NCI-H1436 treated with DMSO at 0.1 percent for 48 hours (cell line): ENCODE measurements around the gene ISG15.
"Not testable (repeated sequence)": the region's sequence is repeated elsewhere in the genome, so short reads cannot be mapped to it uniquely, and the experiment has no call there.

ENCODE experiments used
- DNase-seq: peaks from one replicate; lab custom pipeline; 2025; lab: John Stamatoyannopoulos, UW

The ISG15 gene

DNA sequence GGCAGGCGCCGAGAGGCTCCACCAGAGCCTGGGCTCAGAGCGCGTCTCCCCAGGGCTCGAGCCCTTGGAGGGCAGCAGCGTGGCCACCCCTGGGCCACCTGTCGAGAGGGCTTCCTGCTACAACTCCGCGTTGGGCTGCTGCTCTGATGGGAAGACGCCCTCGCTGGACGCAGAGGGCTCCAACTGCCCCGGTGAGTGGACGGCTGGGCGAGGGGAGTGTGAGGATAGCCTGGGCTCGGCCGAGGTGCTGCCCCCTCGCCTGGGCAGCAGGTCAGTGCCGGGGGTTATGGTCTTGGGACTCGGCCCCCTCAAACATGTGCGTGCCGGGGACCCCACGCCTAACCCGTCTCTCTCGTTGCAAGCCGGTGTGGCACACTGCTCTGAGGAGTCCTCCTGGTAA lies 33.5 kb downstream of the ISG15 start:
- no peak for DNase-seq

DNA sequence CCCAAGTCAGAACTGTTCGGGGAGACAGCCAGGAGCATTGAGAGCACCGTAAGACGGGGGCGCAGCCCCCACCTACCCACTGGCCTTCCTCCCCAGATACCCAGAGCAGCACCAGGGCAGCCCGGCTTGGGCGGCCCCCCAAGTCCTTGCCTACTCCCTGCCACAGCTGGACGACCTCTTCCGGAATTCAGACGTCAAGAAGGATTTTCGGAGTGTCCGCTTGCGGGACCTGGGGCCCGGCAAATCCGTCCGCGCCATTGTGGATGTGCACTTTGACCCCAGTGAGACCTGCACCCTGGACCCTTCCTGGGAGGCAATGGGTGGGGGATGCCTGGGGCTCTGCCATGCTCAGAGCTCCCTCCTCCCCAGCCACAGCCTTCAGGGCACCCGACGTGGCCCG lies 34.1 kb downstream of the ISG15 start:
- no peak for DNase-seq

DNA sequence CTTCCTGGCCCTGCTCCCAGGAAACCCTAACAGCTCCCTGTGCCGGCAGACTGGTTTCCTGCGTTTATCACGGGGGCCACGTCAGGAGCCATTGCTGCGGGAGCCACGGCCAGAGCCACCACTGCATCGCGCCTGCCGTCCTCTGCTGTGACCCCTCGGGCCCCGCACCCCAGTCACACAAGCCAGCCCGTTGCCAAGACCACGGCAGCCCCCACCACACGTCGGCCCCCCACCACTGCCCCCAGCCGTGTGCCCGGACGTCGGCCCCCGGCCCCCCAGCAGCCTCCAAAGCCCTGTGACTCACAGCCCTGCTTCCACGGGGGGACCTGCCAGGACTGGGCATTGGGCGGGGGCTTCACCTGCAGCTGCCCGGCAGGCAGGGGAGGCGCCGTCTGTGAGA lies 34.7 kb downstream of the ISG15 start:
- no peak for DNase-seq

DNA sequence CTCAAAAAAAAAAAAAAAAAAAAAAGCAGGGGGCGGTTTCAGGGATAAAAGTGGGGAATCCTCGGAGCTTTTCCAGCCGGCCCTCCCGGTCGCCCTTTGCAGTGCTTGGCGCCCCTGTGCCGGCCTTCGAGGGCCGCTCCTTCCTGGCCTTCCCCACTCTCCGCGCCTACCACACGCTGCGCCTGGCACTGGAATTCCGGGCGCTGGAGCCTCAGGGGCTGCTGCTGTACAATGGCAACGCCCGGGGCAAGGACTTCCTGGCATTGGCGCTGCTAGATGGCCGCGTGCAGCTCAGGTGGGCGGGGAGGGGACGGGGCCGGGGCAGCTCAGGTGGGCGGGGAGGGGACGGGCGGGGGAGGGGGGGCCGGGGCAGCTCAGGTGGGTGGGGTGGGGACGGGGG lies 35.5 kb downstream of the ISG15 start:
- no peak for DNase-seq

DNA sequence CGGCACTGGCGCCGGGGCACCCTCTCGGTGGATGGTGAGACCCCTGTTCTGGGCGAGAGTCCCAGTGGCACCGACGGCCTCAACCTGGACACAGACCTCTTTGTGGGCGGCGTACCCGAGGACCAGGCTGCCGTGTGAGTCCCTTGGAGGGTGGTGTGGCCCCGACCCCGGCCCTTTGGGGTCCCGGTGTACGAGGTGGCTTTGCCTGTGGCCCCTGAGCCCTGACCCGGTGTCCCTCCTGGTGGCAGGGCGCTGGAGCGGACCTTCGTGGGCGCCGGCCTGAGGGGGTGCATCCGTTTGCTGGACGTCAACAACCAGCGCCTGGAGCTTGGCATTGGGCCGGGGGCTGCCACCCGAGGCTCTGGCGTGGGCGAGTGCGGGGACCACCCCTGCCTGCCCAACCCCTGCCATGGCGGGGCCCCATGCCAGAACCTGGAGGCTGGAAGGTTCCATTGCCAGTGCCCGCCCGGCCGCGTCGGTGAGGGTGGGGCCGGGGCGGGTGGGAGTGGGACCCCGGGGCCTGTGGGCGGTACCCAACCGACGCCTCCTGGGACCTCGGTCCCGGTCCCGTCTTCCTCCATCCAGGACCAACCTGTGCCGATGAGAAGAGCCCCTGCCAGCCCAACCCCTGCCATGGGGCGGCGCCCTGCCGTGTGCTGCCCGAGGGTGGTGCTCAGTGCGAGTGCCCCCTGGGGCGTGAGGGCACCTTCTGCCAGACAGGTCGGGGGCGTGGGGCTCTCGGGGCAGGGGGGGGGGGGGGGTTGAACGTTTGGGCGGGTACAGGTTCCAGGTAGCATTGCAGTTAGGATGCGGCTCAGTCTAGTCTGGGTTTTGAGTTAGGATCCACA lies 36.2 kb downstream of the ISG15 start:
- DNase-seq = no peak

DNA sequence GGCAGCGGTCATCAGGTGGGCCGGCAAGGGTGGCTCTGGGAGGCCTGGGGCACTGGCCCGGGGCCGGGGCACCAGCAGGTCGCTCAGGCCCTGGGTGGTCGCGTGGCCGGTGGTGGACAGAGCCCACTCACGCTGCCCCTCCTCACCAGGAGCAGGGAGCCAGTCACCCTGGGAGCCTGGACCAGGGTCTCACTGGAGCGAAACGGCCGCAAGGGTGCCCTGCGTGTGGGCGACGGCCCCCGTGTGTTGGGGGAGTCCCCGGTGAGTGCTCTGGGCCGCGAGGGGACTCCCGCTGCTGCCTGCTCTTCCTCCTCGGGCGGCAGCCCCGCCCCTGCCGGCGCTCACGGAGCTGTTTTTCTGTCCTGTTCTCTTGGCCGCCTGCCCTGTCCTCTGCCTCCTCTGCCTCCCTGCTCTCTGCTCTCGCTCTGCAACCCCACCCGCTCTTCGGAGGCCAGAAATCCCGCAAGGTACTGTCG lies 37.3 kb downstream of the ISG15 start:
- no peak for DNase-seq

DNA sequence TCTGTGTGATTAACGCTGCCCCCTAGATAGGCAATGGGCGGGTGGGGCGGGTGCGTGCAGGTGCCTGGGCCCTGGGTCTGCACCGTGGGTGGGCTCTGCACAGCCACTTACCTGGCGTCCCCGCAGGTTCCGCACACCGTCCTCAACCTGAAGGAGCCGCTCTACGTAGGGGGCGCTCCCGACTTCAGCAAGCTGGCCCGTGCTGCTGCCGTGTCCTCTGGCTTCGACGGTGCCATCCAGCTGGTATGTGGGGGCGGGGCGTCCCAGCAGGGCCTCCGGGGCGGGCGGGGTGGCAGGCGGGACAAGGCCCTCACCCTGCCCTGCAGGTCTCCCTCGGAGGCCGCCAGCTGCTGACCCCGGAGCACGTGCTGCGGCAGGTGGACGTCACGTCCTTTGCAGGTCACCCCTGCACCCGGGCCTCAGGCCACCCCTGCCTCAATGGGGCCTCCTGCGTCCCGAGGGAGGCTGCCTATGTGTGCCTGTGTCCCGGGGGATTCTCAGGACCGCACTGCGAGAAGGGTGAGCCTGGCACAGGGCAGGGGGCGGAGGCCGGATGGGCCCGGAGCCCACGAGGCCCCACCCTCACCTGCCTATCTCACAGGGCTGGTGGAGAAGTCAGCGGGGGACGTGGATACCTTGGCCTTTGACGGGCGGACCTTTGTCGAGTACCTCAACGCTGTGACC lies 38.0 kb downstream of the ISG15 start:
- DNase-seq = no peak

DNA sequence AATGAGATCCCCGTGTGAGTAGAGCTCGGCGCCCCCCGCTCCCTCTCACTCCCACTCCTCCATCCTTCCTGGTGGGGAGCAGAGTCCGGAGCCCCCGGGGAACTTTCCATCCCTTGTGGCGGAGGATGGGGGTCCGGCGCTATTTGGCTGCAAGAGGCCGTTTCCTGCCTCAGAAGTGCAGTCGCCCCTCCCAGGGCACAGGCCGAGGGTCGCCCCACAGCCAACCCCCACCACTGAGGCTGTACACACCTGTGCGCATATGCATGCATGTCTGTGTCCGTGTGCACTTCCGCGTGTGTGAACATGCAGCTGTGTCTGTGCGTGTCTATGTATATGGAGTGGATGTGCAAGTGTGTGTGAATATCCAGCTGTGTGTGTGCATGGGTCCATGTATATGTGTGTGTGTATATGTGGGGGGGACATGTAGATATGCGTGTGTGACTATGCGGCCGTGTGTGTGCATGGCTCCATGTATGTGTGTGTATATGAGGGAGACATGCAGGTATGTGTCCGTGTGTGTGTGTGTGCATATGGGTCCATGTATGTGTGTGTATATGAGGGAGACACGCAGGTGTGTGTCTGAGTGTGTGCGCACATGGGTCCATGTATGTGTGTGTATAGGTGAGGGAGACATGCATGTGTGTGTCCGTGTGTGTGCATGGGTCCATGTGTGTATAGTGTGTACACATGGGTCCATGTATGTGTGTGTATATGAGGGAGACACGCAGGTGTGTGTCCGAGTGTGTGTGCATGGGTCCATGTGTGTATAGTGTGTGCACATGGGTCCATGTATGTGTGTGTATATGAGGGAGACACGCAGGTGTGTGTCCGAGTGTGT lies 38.9 kb downstream of the ISG15 start:
- DNase-seq = no peak

DNA sequence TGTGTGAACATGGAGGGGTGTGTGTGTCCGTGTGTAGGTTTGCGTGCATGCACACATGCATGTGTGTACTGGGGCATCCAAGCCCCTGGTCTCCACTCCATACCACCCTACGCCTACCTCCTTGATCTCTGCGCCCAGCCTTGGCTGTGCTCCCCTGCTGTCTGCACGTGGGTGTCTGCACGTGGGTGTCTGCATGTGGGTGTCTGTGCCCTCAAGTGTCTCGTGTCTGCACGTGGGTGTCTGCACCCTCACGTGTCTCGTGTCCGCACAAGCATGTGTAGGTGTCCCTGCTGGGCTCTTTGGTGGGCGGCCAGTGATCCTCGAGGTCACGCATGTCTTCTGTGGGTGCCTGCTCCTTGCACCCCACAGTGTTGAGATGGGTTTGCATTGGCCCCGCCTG lies 39.7 kb downstream of the ISG15 start:
- DNase-seq = no peak

DNA sequence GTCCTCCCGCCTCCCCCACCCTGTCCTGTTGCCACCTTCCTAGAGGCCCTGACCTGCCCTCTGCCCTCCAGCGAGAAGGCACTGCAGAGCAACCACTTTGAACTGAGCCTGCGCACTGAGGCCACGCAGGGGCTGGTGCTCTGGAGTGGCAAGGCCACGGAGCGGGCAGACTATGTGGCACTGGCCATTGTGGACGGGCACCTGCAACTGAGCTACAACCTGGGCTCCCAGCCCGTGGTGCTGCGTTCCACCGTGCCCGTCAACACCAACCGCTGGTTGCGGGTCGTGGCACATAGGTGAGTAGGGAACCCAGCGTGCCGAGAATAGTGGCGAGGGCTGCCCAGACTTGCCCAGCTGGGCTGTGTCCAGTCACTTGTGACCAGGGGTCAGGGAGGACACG lies 40.4 kb downstream of the ISG15 start:
- DNase-seq = no peak

DNA sequence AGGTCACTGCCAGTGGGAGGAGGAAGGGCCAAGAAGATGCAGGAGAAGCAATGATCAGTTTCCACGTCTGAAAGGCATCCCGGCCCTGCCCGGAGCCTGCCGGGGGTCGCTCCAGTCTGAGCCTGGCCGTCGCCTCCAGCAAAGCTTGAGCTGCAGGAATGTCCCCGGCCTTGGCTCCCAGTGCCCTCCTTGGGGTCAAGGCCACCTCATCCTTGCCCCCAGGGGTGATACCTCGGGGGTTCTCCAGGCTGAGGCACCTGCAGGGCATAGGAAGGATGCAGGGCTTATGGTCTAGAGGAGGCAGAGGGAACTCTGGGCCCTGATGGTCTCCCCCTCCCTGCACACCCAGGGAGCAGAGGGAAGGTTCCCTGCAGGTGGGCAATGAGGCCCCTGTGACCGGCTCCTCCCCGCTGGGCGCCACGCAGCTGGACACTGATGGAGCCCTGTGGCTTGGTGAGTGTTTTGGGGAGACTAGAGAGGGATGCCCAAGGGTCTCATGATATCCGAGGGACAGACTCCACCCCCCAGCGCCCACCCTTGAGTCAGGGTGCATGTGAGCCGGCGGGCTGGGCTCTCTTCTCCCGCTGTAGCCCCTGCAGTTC lies 40.9 kb downstream of the ISG15 start:
- no peak for DNase-seq

DNA sequence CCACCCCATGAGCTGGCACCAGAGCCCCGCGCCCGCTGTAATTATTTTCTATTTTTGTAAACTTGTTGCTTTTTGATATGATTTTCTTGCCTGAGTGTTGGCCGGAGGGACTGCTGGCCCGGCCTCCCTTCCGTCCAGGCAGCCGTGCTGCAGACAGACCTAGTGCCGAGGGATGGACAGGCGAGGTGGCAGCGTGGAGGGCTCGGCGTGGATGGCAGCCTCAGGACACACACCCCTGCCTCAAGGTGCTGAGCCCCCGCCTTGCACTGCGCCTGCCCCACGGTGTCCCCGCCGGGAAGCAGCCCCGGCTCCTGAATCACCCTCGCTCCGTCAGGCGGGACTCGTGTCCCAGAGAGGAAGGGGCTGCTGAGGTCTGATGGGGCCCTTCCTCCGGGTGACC lies 41.7 kb downstream of the ISG15 start:
- no peak for DNase-seq

DNA sequence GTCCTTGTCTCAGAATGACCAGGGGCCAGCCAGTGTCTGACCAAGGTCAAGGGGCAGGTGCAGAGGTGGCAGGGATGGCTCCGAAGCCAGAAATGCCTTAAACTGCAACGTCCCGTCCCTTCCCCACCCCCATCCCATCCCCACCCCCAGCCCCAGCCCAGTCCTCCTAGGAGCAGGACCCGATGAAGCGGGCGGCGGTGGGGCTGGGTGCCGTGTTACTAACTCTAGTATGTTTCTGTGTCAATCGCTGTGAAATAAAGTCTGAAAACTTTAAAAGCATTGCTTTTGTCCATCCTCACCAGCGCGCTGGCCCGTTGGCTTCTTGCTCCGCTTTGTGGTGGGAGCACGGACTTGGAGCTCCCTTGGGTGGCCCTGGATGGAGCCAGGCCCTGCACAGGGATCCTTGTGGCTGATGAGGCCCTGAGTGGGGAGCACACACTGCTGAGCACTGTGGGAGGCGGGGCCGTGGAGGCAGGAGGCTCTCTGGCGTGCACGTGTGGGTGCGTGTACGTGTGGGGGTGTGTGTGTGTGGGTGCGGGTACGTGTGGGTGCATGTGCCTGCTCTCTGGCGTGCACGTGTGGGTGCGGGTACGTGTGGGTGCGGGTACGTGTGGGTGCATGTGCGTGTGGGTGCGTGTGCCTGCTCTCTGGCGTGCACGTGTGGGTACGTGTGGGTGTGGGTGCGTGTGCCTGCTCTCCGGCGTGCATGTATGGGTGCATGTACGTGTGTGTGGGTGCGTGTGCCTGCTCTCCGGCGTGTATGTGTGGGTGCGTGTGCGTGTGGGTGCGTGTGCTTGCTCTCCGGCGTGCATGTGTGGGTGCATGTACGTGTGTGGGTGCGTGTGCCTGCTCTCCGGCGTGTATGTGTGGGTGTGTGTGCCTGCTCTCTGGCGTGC lies 42.8 kb downstream of the ISG15 start:
- DNase-seq = no peak

DNA sequence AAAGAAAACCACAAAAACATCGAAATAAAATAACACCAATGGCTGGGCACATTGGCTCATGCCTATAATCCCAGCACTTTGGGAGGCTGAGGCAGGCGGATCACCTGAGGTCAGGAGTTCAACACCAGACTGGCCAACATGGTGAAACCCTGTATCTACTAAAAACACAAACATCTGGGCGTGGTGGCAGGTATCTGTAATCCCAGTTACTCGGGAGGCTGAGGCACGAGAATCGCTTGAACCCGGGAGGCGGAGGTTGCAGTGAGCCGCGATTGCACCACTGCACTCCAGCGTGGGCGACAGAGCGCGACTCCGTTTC lies 44.4 kb downstream of the ISG15 start:
- not testable (repeated sequence) for DNase-seq

DNA sequence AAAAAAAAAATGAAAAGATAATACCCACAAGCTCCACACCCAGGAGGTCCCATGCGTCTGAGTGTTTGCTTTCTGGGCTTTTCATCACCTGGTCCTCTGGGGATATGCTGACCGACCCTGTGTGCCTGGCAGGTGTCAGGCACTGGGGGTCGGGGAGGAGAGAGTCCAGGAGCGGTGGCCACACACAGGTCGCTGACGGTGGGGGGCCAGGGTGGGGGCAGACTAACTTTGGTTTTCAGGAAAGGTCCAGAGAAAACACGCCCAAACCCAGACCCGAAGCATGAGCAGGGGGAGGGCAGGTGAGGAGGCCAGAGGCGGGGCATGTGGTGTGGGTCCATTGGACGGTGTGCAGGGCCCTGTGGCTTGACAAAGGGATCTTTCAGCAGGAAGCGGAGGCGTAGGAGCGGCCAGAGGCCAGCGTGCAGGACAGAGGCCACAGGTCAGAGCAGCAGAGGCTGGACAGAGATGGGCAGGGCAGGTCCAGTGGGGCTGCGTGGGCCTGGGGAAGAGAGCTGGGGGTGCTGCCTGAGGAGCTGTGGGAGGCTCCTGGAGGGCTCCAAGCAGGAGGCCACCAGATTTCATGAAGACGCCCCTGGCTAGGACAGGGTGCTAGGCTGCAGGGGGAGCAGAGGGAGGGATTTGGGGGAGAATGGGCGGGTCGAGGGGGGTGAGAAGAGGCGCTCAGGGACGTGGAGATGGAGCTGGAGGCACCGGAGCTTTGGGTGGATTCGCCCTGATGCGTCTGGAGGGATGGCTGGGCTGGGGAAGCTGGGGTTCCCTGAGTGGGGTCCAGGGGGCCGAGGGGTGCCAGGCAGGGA lies 45.0 kb downstream of the ISG15 start:
- DNase-seq = no peak

DNA sequence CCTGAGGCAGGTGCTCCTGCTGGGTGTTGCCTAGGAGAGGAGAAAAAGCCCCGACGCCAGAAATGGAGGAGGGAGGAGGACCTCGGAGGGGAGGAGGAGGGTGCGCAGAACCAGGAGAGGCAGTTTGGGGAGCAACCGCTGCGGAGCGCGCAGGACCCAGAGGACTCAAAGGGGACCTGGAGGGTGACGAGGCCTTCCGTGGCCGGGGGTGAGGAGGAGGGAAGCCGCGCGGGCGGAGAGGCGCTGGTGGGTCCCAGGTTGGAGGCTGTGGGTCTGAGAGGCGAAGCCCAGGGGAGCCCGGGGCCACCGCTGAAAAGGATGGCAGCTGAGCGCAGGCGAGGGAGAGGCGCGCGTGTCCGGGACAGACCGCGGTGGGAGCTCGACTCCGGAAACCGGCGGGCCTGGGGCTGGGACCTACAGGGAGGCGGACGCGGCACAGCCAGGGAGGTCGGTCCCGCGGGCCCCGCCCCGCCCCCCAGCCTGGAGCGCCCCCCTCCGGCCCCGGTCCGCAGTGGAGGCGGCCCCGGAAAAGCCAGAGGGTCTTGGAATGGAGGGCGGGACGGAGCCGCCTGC lies 45.7 kb downstream of the ISG15 start:
- DNase-seq = no peak

DNA sequence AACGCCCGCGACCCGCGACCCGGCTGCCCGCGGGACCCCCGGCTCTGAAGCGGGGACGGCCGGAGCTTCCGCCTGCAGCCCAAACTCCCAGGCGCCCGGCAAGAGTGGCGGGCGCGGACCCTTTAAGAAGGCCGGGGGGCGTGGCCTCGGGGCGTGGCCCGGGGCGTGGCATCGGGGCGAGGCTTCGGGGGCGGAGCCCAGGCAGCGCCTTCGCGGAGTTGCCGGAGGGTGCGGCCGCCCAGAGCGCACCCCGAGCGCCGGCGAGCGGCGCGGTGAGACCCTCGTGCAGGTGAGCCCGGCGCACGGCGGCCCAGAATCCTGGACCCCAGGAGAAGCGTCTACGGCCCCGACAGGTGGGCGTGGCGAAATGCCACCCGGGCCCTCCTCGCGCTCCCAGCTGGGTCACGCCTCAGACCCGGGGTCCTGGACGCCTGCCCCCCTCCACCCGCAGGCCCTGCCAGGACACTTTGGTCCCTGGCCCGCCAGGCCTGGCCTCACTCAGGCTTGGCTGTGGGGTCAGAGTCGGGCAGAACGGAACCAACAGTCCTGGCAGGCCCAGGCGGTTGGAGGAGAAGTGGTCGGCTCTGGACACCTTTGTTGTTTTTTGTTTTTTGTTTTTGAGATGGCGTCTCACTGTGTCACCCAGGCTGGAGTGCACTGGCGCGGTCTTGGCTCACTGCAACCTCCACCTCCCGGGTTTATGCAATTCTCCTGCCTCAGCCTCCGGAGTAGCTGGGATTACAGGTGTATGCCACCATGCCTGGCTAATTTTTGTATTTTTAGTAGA lies 46.4 kb downstream of the ISG15 start:
- DNase-seq = no peak

DNA sequence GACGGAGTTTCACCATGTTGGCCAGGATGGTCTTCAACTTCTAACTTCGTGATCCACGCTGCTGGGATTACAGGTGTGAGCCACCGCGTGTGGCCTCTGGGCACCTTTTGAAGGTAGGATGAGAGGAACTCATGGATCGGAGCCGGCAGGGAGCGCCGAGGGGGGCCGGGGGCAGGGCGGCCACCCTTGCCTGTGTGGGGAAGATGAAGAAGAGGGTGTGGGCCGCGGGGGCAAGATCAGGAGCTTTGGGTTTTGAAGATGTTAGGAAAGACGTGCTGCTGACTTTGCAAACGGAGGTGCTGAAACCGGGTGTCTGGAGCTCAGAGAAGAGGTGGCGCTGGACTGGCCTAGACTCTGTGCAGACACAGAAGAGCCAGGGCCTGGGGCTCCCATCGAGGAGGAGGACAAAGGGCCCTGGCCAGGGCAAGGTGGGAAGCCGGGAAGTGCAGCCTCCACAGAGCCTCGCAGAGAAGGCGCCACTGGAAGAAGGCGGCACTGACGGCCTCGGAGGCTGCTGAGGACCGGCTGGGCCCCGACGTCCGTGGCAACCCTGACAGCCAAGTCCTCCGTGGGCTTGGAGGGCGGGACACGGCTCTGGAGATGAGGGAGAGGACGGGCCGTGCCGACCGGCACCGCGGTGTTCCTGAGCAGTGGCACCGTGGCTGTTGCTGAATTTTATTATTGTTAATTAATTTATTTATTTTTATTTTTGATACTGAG lies 47.1 kb downstream of the ISG15 start:
- DNase-seq = no peak
